ENCODE measurements around the gene ZBTB44. TPM values are rescaled to one million over a fixed set of nuclear protein-coding genes. Genes with fewer than 3 reads are reported as not detected.

The ZBTB44 gene
- total RNA-seq, 1 experiment from 2014 or later, result 27.5 TPM

DNA sequence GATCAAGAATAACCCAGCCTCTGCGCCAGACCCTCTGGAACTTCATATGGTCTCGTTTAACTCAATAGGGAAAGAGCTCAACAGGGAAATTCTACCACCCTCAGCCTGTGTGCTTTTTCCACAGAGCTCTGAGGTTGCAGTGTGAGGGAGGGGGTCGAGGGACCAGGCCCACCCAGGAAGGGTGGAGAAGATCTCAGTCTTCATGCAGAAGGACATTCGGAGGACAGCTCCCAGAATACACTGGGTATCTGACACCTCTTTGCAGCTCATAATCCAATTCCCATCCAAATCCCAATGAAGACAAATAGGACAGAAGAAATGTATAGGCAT is 98.5 kb downstream of the ZBTB44 start:
- Histone ChIP-seq H3K4me2 (ENCODE audit: low read length) (no peak overlapping the region), H3K9me2 (replicated peaks; ENCODE audit: low read length) (no peaks in the 10 kb centered on the region), H3K27me3 (ENCODE audit: low read length) (no peaks in the 10 kb centered on the region), H3K9ac (ENCODE audit: low read length) (no peak overlapping the region), H3K27ac (ENCODE audit: low read length) (no peak overlapping the region), H3K9me3 (ENCODE audit: low read length) (no peaks in the 10 kb centered on the region), H3K79me2 (ENCODE audit: low read length) (no peaks in the 10 kb centered on the region), H3K4me3 (ENCODE audit: low read length) (no peak overlapping the region), H3F3A (ENCODE audit: low read length, unreplicated experiment) (no peaks in the 10 kb centered on the region), H4K20me1 (ENCODE audit: low read length) (no peaks in the 10 kb centered on the region), H3K4me1 (ENCODE audit: insufficient read depth, low read length) (no peaks in the 10 kb centered on the region; the same call in 1 of the 2 replicates), H3K36me3 (ENCODE audit: low read depth, low read length) (no peaks in the 10 kb centered on the region), H2AFZ (ENCODE audit: low read length) (no peak overlapping the region)
- no peak for DNase-seq
- ChIA-PET CTCF (interaction anchor here (0.6 kb wide), 1 partner anchor 692 kb away, joined by 4 read pairs; no protein-coding TSS in a partner anchor), POLR2A (ENCODE audit: unreplicated experiment) (no interaction called here)
- intact Hi-C loops (cut with micrococcal nuclease), result loop anchor here (10.0 kb wide), 1 partner anchor 99 kb away; the partner anchor contains the start of gene ZBTB44
- no TSS peak for BruUV-seq (replicated peaks)
- no peak for ATAC-seq
- TF ChIP-seq EZH2 (IDR thresholded peaks at IDR 0.05; ENCODE audit: low read length, unreplicated experiment), result no peak
- TF ChIP-seq, protein P1, sequence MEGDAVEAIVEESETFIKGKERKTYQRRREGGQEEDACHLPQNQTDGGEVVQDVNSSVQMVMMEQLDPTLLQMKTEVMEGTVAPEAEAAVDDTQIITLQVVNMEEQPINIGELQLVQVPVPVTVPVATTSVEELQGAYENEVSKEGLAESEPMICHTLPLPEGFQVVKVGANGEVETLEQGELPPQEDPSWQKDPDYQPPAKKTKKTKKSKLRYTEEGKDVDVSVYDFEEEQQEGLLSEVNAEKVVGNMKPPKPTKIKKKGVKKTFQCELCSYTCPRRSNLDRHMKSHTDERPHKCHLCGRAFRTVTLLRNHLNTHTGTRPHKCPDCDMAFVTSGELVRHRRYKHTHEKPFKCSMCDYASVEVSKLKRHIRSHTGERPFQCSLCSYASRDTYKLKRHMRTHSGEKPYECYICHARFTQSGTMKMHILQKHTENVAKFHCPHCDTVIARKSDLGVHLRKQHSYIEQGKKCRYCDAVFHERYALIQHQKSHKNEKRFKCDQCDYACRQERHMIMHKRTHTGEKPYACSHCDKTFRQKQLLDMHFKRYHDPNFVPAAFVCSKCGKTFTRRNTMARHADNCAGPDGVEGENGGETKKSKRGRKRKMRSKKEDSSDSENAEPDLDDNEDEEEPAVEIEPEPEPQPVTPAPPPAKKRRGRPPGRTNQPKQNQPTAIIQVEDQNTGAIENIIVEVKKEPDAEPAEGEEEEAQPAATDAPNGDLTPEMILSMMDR (conservative IDR thresholded peaks at IDR 0.05; ENCODE audit: low read depth, low read length), result no peak
- TF ChIP-seq EZH2phosphoT487 (IDR thresholded peaks at IDR 0.05; ENCODE audit: borderline replicate concordance, low read length), result no peak

DNA sequence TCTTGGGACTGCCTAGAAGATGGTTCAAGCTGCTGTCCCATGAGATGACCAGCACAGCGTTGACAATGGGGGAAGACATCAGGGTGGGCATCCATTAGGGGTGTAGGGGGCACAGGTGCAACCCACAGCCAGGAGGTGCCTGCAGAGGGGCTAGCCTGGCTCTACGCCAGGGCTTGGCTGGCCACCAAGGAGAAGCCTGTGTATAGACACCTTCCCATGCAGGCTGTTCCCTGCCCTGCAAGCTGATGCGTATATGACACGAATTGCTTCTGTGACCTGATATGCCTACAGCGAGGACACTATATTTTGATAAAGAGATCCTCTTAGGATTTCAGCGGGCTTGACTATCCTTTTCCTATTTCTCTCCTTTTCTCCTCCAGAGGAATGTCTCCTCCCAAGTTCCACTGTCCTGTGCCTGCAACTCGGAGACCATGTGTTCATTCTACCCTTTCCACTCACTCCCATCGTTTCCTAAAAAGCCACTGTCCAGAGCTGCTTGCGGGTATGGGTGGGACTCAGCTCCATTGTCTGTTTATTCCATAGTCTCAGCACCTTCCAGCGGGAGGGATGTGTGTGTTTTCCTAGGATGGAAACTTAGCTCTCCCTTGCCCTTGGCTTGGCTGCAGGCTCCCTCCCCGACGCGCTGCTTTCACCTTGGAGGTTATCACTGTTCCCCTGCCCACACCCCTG is 99.0 kb downstream of the ZBTB44 start:
- Histone ChIP-seq H3K9ac (ENCODE audit: low read length) (no peak overlapping the region), H3F3A (ENCODE audit: low read length, unreplicated experiment) (no peaks in the 10 kb centered on the region), H3K36me3 (ENCODE audit: low read depth, low read length) (no peaks in the 10 kb centered on the region), H3K27me3 (ENCODE audit: low read length) (no peaks in the 10 kb centered on the region), H2AFZ (ENCODE audit: low read length) (no peak overlapping the region), H3K4me1 (ENCODE audit: insufficient read depth, low read length) (no peaks in the 10 kb centered on the region; the same call in 1 of the 2 replicates), H3K4me2 (ENCODE audit: low read length) (no peak overlapping the region), H3K4me3 (ENCODE audit: low read length) (no peak overlapping the region), H3K27ac (ENCODE audit: low read length) (no peak overlapping the region), H3K9me3 (ENCODE audit: low read length) (no peaks in the 10 kb centered on the region), H4K20me1 (ENCODE audit: low read length) (no peaks in the 10 kb centered on the region), H3K9me2 (replicated peaks; ENCODE audit: low read length) (no peaks in the 10 kb centered on the region), H3K79me2 (ENCODE audit: low read length) (no peaks in the 10 kb centered on the region)
- BruUV-seq (replicated peaks), result no TSS peak
- CTCF ChIA-PET, result no interaction called here
- intact Hi-C loops (cut with micrococcal nuclease), result loop anchor here (10.0 kb wide), 1 partner anchor 99 kb away; the partner anchor contains the start of gene ZBTB44
- DNase-seq, result no peak
- POLR2A ChIA-PET (ENCODE audit: unreplicated experiment), result interaction anchor here (0.6 kb wide), 1 partner anchor 174 kb away, joined by 3 read pairs; no protein-coding TSS in a partner anchor
- TF ChIP-seq, protein P1 (conservative IDR thresholded peaks at IDR 0.05; ENCODE audit: low read depth, low read length), result no peak
- no peak for TF ChIP-seq EZH2phosphoT487 (IDR thresholded peaks at IDR 0.05; ENCODE audit: borderline replicate concordance, low read length)
- no peak for TF ChIP-seq EZH2 (IDR thresholded peaks at IDR 0.05; ENCODE audit: low read length, unreplicated experiment)
- ATAC-seq, result no peak

Measured in PC-3 (cell line).